A673 (cell line): ENCODE results near the gene STYXL2.

Experiments
- CTCF ChIP-seq: fragments of 300-800, 200-600 bp; sonication (generic); conservative IDR thresholded peaks from 2 replicates; pipeline ENCODE4 v1.5.1; 2017; ENCODE audit warnings: low read depth, mild to moderate bottlenecking, antibody characterized with exemption, low read length, moderate library complexity, mixed read lengths
- EZH2 ChIP-seq: fragments of 200-600 bp; sonication (generic); IDR thresholded peaks from 2 replicates; pipeline ENCODE4 v1.6.1; 2017; ENCODE audit warnings: borderline replicate concordance, low read depth, mild to moderate bottlenecking, mixed read lengths, antibody characterized with exemption, low read length; ENCODE audit not compliant: poor library complexity, severe bottlenecking

DNA sequence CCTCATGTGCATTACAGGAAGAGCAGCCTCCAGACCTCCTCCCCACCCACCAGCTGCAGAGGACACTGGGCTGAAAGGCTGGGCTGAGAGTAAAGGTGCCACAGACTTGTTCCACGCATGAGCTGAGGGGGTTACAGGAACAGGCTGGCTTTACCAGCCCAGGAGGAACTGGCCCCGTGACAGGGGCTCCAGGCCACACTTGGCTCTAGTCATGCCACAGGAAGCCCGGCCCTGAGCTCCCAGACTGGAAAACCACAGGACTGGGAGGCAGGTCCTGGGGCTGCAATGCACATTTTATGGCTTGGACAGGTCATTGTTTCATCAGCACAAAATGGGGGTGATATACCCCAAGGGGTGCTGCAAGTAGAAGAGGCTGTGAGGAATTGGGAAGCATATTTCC lies 39.3 kb upstream of the STYXL2 start:
- TF ChIP-seq CTCF (no peak), EZH2 (no peak)
